GM18907 (cell line): ENCODE results near the gene DNAJC2.
"Not testable (repeated sequence)": the region's sequence is repeated elsewhere in the genome, so short reads cannot be mapped to it uniquely, and the experiment has no call there.

ENCODE experiments used
- ATAC-seq: cut with Tn5 transposase; IDR thresholded peaks from one replicate; pipeline ENCODE4 v1.9.1; 2021; ENCODE audit warnings: mild to moderate bottlenecking, moderate library complexity; ENCODE audit not compliant: unreplicated experiment

Gene DNAJC2

GRCh38 chr7:103343758-103344452 is 662 bp downstream of the DNAJC2 start:
- peak; percentile 0 for ATAC-seq

- ATAC-seq = no peak
Measured at GRCh38 chr7:103343332-103343731, 1.2 kb downstream of the DNAJC2 start.

GRCh38 chr7:103341466-103341865 is 3.1 kb downstream of the DNAJC2 start:
- ATAC-seq = no peak

- ATAC-seq = no peak
Measured at GRCh38 chr7:103338864-103339263, 5.7 kb downstream of the DNAJC2 start.

- no peak for ATAC-seq
Measured at GRCh38 chr7:103336761-103337160, 7.8 kb downstream of the DNAJC2 start.

GRCh38 chr7:103325744-103326143 is 18.8 kb downstream of the DNAJC2 start:
- no peak for ATAC-seq

- no peak for ATAC-seq
Measured at GRCh38 chr7:103317009-103317408, 27.6 kb downstream of the DNAJC2 start.

- ATAC-seq = no peak
Measured at GRCh38 chr7:103316380-103316941, 28.1 kb downstream of the DNAJC2 start.

- no peak for ATAC-seq
Measured at GRCh38 chr7:103314852-103315251, 29.7 kb downstream of the DNAJC2 start.

- ATAC-seq = no peak
Measured at GRCh38 chr7:103307503-103308231, 36.9 kb downstream of the DNAJC2 start.

GRCh38 chr7:103301441-103301840 is 43.1 kb downstream of the DNAJC2 start:
- ATAC-seq = no peak

GRCh38 chr7:103299660-103300059 is 44.9 kb downstream of the DNAJC2 start:
- ATAC-seq = no peak

GRCh38 chr7:103297837-103298179 is 46.8 kb downstream of the DNAJC2 start:
- ATAC-seq = no peak

GRCh38 chr7:103296901-103297836 is 47.4 kb downstream of the DNAJC2 start, which contains the start of gene PMPCB:
Gene PMPCB, plus strand, starts transcription at chr7:103297435. Its CDS starts 25 bp downstream, at chr7:103297460.
- peak; percentile 96 for ATAC-seq

- no peak for ATAC-seq
Measured at GRCh38 chr7:103293526-103293925, 51.0 kb downstream of the DNAJC2 start.

- ATAC-seq = no peak
Measured at GRCh38 chr7:103292122-103292521, 52.4 kb downstream of the DNAJC2 start.

GRCh38 chr7:103282802-103283427 is 61.7 kb downstream of the DNAJC2 start:
- ATAC-seq = not testable (repeated sequence)

- peak; percentile 25 for ATAC-seq
Measured at GRCh38 chr7:103280803-103281155, 63.8 kb downstream of the DNAJC2 start.

GRCh38 chr7:103279963-103280802 is 64.4 kb downstream of the DNAJC2 start:
- ATAC-seq = peak; percentile 97

- peak; percentile 49 for ATAC-seq
Measured at GRCh38 chr7:103279636-103279962, 65.0 kb downstream of the DNAJC2 start.
